GM12872 (cell line): ENCODE measurements around the gene SRRT.

Experiments
- TF ChIP-seq, protein P1 (sequence below): IDR thresholded peaks from 3 replicates; pipeline ENCODE4 v1.5.1; 2011; ENCODE audit warnings: low read depth, mild to moderate bottlenecking, low read length, moderate library complexity; ENCODE audit not compliant: insufficient read depth

SRRT gene

GRCh38 chr7:100908512-100908911 is 33.6 kb downstream of the SRRT start:
- TF ChIP-seq, protein P1, sequence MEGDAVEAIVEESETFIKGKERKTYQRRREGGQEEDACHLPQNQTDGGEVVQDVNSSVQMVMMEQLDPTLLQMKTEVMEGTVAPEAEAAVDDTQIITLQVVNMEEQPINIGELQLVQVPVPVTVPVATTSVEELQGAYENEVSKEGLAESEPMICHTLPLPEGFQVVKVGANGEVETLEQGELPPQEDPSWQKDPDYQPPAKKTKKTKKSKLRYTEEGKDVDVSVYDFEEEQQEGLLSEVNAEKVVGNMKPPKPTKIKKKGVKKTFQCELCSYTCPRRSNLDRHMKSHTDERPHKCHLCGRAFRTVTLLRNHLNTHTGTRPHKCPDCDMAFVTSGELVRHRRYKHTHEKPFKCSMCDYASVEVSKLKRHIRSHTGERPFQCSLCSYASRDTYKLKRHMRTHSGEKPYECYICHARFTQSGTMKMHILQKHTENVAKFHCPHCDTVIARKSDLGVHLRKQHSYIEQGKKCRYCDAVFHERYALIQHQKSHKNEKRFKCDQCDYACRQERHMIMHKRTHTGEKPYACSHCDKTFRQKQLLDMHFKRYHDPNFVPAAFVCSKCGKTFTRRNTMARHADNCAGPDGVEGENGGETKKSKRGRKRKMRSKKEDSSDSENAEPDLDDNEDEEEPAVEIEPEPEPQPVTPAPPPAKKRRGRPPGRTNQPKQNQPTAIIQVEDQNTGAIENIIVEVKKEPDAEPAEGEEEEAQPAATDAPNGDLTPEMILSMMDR: no peak

- TF ChIP-seq, protein P1: no peak
Measured at GRCh38 chr7:100911484-100911883, 36.6 kb downstream of the SRRT start.

GRCh38 chr7:100914208-100914878 is 39.4 kb downstream of the SRRT start:
- TF ChIP-seq, protein P1: no peak

DNA sequence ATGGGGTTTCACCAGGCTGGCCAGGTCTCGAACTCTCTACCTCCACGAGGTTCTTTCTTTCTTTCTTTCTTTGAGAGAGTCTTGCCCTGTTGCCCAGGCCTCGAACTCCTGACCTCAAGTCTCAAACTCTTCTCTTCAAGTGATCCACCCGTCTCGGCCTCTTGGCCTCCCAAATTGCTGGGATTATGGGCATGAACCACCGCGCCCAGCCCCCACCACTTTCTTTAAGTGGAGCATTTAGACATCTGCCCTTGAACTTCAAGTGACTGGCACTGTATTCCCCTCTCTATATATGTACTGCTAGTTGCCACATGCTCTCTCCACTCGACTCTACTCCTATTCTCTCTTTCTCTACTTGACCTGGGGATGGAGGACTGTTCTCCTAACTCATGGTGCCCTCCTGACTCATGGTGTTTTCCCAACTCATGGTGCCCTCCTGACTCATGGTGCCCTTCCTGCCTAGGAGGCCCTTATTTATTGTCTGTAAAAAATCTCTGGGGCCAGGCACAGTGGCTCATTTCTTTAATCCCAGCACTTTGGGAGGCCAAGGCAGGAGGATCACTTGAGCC is 40.1 kb downstream of the SRRT start:
- TF ChIP-seq, protein P1: no peak

GRCh38 chr7:100921039-100921438 is 46.1 kb downstream of the SRRT start:
- TF ChIP-seq, protein P1: no peak

GRCh38 chr7:100929808-100930174 is 54.9 kb downstream of the SRRT start:
- TF ChIP-seq, protein P1: no peak

- TF ChIP-seq, protein P1: no peak
Measured at GRCh38 chr7:100933734-100934133, 58.8 kb downstream of the SRRT start.
